Thyroid gland (tissue), 4 donors: ENCODE data around the gene CHST13.

Experiments
- POLR2A ChIP-seq, 2 donors: fragments of 450-650 bp; IDR thresholded peaks; one replicate each; pipeline ENCODE4 v1.6.1; 2017; ENCODE audit warnings: antibody characterized with exemption in 2 of 2, mild to moderate bottlenecking in 2 of 2, moderate library complexity in 1 of 2
- TF ChIP-seq, protein P1 (sequence below), 6 experiments: fragments of 200-600 bp in 3 of 6; fragments of 450-650 bp in 3 of 6; sonication (generic) in 3 of 6; IDR thresholded peaks; one replicate each; pipeline ENCODE4 v1.5.1; 2016 to 2019; ENCODE audit warnings: antibody characterized with exemption in 6 of 6, mild to moderate bottlenecking in 2 of 6, inconsistent platforms in 1 of 6, moderate library complexity in 1 of 6

DNA sequence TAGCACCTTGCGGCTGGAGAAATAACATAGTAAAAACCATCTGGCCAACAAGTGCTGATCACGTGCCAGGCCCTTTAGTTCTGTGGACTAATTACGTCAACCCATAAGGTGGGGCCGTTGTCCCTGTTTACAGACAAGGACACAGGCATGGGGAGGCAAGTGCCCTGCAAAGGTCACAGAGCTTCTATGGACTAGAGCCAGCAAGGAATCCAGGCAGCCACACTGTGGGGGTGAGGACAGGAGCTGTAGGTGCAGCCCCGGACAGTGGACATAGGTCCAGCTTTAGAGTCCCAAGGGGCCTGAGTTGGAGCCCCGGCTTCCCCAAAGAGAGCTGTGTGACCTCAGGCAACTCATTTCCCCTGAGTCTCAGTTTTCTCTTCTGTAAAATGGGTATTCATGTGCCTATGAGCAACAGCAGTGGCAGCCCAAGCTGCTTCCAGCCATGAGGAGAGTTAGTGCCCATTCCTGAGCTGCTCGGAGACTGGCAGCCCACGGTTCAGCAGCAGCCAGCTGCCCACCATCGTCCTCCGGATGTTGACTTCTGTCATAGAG lies 13.9 kb downstream of the CHST13 start:
- TF ChIP-seq POLR2A (IDR thresholded peaks at IDR 0.05): no peak
- TF ChIP-seq, protein P1, sequence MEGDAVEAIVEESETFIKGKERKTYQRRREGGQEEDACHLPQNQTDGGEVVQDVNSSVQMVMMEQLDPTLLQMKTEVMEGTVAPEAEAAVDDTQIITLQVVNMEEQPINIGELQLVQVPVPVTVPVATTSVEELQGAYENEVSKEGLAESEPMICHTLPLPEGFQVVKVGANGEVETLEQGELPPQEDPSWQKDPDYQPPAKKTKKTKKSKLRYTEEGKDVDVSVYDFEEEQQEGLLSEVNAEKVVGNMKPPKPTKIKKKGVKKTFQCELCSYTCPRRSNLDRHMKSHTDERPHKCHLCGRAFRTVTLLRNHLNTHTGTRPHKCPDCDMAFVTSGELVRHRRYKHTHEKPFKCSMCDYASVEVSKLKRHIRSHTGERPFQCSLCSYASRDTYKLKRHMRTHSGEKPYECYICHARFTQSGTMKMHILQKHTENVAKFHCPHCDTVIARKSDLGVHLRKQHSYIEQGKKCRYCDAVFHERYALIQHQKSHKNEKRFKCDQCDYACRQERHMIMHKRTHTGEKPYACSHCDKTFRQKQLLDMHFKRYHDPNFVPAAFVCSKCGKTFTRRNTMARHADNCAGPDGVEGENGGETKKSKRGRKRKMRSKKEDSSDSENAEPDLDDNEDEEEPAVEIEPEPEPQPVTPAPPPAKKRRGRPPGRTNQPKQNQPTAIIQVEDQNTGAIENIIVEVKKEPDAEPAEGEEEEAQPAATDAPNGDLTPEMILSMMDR (IDR thresholded peaks at IDR 0.05): no peak
